NOMO-1 treated with DMSO at 0.1 percent for 48 hours (cell line): ENCODE results near the gene ZNF710.
A peak's percentile ranks its signal among the peaks of the same experiment; 100 is the strongest.

ENCODE experiments used
- DNase-seq: peaks from one replicate; lab custom pipeline; 2025; ENCODE audit not compliant: unreplicated experiment; lab: John Stamatoyannopoulos, UW

Gene ZNF710

GRCh38 chr15:90037511-90037860, 36.4 kb downstream of the ZNF710 start:
- DNase-seq, result no peak

DNA sequence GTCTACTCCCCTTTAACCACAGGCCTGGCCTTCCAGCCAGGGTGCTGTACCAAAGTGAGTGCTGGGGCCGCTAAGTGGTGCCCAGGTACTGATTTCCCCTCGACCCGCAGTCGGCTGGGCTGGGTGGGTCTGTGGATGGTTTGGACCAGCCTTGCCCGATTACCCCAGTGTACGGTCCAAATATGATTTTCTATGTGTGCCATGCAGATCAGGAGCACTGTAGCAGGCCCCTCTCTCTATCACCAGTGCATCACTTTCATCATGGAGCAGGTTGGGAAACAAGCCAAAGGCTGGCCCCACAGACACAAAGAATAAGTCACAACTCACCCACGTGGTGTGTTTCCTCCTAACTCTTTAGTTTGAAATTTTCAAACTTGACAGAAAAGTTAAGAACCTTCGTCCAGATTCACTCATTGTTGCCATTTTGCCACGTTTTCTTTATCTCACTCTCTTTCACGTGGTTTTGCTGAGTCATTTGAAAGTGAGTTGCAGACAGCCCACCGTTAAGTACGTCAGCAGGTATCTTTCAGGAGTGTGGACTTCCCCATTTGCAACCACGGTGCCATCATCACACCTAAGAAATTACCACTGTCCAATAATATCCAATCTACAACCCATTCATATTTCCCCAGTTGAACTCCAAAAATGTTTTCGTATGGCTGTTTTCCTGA, 37.0 kb downstream of the ZNF710 start:
- peak; percentile 19 for DNase-seq

- no peak for DNase-seq
Observed at GRCh38 chr15:90038632-90039095, 37.5 kb downstream of the ZNF710 start.

- no peak for DNase-seq
Observed at GRCh38 chr15:90039996-90040395, 38.9 kb downstream of the ZNF710 start.

DNA sequence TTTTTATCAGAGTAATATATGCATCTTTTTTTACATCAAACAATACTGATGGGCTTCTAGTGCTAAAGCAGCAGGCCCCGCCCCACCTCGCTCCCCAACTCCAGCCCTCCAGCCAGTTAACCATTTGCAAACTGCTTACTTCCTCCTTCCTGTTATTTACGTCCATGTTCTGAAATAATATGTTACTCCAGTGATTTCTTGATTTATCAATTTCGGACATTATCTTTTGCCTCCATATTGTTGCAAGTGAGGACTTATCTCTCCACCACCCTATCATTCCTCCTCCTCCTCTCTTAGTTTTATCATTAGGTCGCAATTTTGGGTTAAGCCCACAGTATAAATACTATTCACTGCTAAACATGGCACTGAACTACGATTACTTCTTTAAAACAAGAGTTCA, 39.5 kb downstream of the ZNF710 start:
- DNase-seq, result no peak

- no peak for DNase-seq
Observed at GRCh38 chr15:90042356-90042755, 41.2 kb downstream of the ZNF710 start.

DNA sequence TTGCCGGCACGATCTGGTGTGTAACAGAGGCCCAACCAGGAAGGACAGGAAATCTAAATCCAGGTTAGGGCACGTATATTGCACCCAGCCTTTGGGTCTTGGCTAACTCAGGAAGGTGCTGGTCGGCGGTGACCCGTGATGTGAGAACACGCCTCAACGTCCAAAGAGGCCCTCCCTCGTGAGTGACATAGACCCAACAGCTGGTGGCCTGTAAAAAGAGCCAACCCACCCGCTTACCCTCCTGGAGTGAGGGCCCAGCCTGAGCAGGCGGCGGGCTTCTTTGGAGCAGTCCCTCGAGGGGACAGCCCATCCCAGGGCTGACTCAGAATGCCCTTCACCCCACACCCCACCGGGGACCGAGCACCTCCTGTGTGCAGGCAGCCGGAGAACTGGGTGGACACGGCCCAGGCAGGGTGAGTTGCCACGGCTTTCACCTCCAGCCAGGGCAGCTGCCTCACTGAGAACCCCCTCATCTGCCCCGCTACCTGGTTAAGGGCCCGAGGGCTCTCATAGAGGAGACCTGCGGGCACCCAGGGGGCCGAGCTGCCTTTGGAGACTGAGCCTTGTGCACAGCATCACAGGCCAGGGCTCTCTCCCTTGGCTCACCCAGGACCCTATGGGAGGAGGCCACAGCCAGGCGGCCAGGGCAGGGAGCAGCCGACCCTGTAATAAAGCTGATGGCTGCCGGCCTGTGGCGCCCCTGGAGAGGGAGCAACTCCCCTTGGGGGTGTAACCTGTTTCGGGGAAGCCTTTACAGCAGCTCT, 41.8 kb downstream of the ZNF710 start:
- no peak for DNase-seq

- DNase-seq, result no peak
Observed at GRCh38 chr15:90043530-90044010, 42.4 kb downstream of the ZNF710 start.

DNA sequence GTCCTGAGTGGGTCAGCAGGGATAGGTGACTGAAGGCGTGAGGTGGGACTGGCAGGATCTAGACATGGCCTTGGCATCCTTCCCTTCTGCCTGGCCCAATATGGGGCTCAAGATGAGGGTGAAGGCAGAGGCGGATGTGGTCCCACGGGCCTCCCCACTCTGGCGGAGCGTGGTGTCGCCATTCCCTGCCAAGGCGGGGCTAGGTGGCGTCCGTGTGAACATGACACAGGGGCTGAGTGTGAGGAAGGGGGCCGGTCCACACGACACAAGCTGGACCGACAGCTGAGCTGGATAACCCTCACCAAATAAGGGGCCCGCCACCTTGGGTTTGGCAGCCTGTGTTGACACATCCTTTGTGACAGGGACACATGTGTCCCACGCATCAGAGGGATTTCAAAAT, 43.1 kb downstream of the ZNF710 start:
- DNase-seq, result no peak

GRCh38 chr15:90044916-90045371, 43.8 kb downstream of the ZNF710 start:
- no peak for DNase-seq

- DNase-seq, result no peak
Observed at GRCh38 chr15:90046289-90046688, 45.2 kb downstream of the ZNF710 start.

DNA sequence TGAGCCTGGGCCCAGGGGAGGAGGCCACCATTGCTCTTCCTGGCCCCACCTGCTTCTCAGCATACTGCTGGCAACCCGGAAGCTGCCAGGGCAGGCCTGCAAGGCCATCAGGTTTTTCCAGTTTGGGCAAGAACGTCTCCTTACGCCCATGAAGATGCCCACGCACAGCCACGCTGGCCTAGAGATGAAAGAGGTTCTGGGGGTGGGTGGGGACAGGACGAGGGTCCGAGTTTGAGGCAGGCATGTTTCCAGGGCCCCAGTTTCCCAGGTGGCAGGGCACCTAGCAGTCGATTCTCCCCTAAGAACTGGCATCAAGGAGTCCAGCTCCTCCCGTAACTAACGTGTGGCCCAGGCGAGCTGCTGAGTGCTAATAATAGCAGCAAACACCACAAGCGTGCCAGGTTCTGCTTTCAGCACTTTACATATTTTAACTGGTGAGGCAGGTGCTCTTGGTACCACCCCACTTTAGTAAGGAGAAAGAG, 45.8 kb downstream of the ZNF710 start:
- peak; percentile 20 for DNase-seq

DNA sequence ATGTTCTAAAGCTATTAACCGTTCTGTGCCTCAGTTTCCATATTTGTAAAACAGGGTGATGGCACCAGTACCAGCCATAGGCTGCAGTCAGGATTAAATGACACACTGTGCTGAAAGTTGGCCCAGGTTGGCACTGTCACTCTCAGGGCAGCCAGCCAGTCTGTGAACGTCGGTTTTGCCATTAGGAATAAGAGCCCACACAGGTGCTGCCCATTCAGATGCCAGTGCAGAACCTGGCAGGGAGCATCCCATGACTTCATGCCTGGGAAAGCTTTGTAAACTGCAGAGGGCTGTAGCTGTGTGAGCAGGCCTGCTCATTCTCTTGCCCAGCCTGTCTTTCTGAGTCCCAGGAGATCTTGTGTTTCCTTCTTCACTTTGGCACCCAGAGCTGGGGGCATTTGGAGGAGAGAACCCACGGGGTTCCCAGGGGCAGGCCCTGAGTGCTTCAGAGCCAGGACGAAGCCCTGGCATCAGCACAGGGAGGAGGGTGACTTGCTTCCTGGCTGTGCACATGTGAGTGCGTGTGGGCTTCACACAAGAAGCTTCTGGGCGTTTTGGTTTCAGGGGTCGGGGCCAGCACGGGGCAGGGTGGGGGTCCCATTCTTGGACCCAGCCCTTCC, 46.9 kb downstream of the ZNF710 start:
- no peak for DNase-seq

DNA sequence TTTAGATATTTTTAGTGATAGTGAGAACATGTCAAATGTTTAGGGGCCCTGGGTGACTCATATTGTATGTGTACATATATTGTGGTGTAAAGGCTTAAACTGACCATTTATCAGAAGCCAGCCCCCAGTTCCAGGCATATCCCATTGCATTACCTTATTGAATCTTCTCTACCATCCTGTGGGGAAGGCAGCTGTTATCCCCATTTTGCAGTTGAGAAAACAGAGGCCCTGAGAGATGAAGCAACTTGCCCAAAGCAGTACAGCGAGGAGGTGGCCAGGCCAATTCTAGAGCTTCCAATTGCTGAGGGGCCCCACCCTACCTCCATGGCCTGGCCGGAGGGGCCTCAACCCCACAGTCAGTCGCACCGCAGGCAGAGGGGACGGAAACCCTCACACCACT, 47.9 kb downstream of the ZNF710 start:
- DNase-seq, result no peak

DNA sequence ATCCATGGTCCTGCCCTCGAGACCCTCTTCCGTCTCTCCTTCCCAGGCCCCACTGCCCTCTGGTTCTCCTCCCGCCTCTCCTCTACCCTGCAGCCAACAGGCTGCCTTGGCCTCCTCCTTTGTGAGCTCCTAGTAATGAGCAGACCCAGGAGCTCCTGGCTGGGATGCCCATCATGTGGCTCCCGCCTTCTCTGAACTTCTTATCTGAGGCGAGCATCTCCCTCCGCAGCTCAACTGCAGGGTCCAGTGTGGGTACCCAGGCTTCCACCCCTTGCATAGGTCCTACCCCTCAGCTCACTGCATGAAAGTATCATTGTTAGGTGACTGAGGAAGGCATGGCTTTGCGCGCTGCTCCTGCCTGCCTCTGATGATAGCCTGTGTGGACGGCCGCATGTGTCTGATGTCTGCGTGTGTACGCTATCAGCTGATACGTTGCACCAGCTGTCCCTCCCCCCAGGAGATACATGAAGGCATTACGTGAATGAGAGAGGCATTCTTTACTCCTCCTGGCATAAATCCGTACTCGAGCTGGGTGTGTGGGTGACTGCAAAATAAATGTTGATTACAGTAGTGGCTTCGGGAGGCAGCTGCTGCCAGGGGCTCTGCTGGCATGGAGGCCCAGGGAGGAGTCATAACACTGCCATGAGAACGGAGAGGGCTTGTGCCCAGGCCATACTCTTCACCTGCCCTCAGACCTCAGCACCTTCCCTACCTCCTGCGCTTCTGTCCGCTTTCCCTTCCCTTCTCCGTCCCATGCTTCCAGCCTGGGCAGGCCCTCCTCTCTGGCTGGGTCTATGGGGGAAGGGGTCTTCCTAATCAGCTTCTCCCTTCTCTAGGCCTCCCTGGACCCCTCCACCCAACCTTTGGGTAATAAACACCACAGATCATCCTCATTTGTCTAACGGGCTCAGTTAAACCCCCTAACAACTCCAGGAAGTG, 48.8 kb downstream of the ZNF710 start:
- DNase-seq, result no peak

- DNase-seq, result no peak
Observed at GRCh38 chr15:90051874-90052273, 50.8 kb downstream of the ZNF710 start.

GRCh38 chr15:90053685-90054466, 52.8 kb downstream of the ZNF710 start:
- DNase-seq, result no peak

- DNase-seq, result no peak
Observed at GRCh38 chr15:90054618-90055097, 53.5 kb downstream of the ZNF710 start.

GRCh38 chr15:90055182-90055581, 54.1 kb downstream of the ZNF710 start:
- DNase-seq, result no peak

- DNase-seq, result no peak
Observed at GRCh38 chr15:90056529-90056928, 55.4 kb downstream of the ZNF710 start.
